Measurements from ENCODE around the gene ARHGAP22. TPM values are rescaled to one million over a fixed set of nuclear protein-coding genes. Genes with fewer than 3 reads are reported as not detected.

The ARHGAP22 gene
- total and polyA plus RNA-seq, 2 donors (not counting 1 experiment from before 2014, with no cell fraction given), result 10.4 to 75.5 TPM

GRCh38 chr10:48604039-48604990, 558 bp downstream of the ARHGAP22 start:
- H3K79me2 ChIP-seq (ENCODE audit: control insufficient read depth, insufficient read depth, low read length), result peaks cover 61% of the 10 kb centered on the region
- TF ChIP-seq EZH2 (IDR thresholded peaks at IDR 0.05; ENCODE audit: low read length, missing control alignments), result no peak
- TF ChIP-seq, protein P1, sequence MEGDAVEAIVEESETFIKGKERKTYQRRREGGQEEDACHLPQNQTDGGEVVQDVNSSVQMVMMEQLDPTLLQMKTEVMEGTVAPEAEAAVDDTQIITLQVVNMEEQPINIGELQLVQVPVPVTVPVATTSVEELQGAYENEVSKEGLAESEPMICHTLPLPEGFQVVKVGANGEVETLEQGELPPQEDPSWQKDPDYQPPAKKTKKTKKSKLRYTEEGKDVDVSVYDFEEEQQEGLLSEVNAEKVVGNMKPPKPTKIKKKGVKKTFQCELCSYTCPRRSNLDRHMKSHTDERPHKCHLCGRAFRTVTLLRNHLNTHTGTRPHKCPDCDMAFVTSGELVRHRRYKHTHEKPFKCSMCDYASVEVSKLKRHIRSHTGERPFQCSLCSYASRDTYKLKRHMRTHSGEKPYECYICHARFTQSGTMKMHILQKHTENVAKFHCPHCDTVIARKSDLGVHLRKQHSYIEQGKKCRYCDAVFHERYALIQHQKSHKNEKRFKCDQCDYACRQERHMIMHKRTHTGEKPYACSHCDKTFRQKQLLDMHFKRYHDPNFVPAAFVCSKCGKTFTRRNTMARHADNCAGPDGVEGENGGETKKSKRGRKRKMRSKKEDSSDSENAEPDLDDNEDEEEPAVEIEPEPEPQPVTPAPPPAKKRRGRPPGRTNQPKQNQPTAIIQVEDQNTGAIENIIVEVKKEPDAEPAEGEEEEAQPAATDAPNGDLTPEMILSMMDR (conservative IDR thresholded peaks at IDR 0.05 in 1 of 2, IDR thresholded peaks at IDR 0.05 in 1 of 2; ENCODE audit: low read depth in 1 of 2, low read length in 2 of 2), result no peak
- peak overlapping the region; percentile 94 for H3K4me2 ChIP-seq (ENCODE audit: extremely low read depth, insufficient read depth, low read length)
- H3K27ac ChIP-seq (ENCODE audit: insufficient read depth, low read length), result peak overlapping the region; percentile 79
- no peak for DNase-seq (ENCODE audit: low read depth in 2 of 2)
- H3K36me3 ChIP-seq (ENCODE audit: control insufficient read depth, insufficient read depth, low read length), result peaks cover 9% of the 10 kb centered on the region
- H3K9me3 ChIP-seq (ENCODE audit: control insufficient read depth, insufficient read depth, low read depth, low read length), result no peaks in the 10 kb centered on the region
- peak overlapping the region; percentile 70 for H2AFZ ChIP-seq (ENCODE audit: low read length)
- H3K4me3 ChIP-seq (replicated peaks in 1 of 4; ENCODE audit: control extremely low read depth in 1 of 4, insufficient read depth in 1 of 4, low read depth in 3 of 4, low read length in 4 of 4), result peak overlapping the region; percentile 79 to 91 (median 85)
- no peaks in the 10 kb centered on the region for H3K27me3 ChIP-seq (ENCODE audit: control insufficient read depth, insufficient read depth, low read length)
- peaks cover 44% of the 10 kb centered on the region for H3K4me1 ChIP-seq (ENCODE audit: control insufficient read depth, extremely low read depth, insufficient read depth, low read length)
- H3K9ac ChIP-seq (ENCODE audit: insufficient read depth, low read length), result peak overlapping the region; percentile 66
- H4K20me1 ChIP-seq (ENCODE audit: control insufficient read depth, extremely low read depth, insufficient read depth, low read length), result no peaks in the 10 kb centered on the region

DNA sequence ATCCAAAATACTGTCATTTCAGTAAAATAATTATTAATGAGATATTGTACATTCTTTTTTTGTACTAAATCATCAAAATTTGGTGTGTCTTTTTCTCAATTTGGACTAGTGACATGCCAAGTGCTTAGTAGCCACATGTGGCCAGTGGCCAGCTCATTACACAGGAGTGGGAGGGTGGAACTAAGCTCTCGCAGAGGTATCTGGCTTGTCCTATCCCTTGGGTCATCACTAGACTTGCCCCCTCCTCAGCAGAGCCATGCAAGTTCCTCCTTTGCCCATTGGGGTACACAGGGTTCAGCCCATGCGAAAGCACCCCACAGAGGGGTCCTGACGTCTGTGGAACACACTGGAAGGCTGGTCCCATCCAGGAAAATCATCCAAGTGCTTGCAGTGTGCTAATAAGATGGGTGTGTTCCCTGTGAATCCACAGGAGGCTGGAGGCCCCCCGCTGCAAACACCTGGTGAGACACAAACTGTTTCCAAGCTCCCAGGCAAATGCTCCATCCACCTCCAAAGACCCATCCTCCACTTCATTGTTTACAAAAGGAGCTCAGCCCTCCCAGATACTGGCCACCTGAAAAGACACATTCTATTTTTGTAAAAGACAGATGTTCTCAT, 1.3 kb downstream of the ARHGAP22 start:
- Histone ChIP-seq H2AFZ (ENCODE audit: low read length) (no peak overlapping the region), H3K4me2 (ENCODE audit: extremely low read depth, insufficient read depth, low read length) (peak overlapping the region; percentile 94), H3K27me3 (ENCODE audit: control insufficient read depth, insufficient read depth, low read length) (no peaks in the 10 kb centered on the region), H3K36me3 (ENCODE audit: control insufficient read depth, insufficient read depth, low read length) (peaks cover 11% of the 10 kb centered on the region), H3K27ac (ENCODE audit: insufficient read depth, low read length) (peak overlapping the region; percentile 79), H3K79me2 (ENCODE audit: control insufficient read depth, insufficient read depth, low read length) (peaks cover 69% of the 10 kb centered on the region), H3K4me3 (replicated peaks in 1 of 4; ENCODE audit: control extremely low read depth in 1 of 4, insufficient read depth in 1 of 4, low read depth in 3 of 4, low read length in 4 of 4) (peak overlapping the region; percentile 79 to 91 (median 85)), H3K9me3 (ENCODE audit: control insufficient read depth, insufficient read depth, low read depth, low read length) (no peaks in the 10 kb centered on the region), H3K4me1 (ENCODE audit: control insufficient read depth, extremely low read depth, insufficient read depth, low read length) (peaks cover 46% of the 10 kb centered on the region), H3K9ac (ENCODE audit: insufficient read depth, low read length) (no peak overlapping the region), H4K20me1 (ENCODE audit: control insufficient read depth, extremely low read depth, insufficient read depth, low read length) (no peaks in the 10 kb centered on the region)
- DNase-seq (ENCODE audit: low read depth in 2 of 2), result no peak
- TF ChIP-seq, protein P1 (conservative IDR thresholded peaks at IDR 0.05 in 1 of 2, IDR thresholded peaks at IDR 0.05 in 1 of 2; ENCODE audit: low read depth in 1 of 2, low read length in 2 of 2), result no peak
- TF ChIP-seq EZH2 (IDR thresholded peaks at IDR 0.05; ENCODE audit: low read length, missing control alignments), result no peak
